Head of caudate nucleus (tissue), 42 donors: Measurements from ENCODE around the gene CEBPG.

Source experiments
- DNase-seq, 42 donors: peaks; one replicate each; pipeline versions ENCODE4 v3.0.0 to v3.0.0-alpha.2; 2020 to 2021; ENCODE audit warnings: mixed read lengths in 7 of 42
- intact Hi-C: fragments of 100-400 bp; cut with DNase I; formaldehyde crosslinking; loops from one replicate; pipeline ENCODE4 v1.15.0; 2022

CEBPG gene

DNA sequence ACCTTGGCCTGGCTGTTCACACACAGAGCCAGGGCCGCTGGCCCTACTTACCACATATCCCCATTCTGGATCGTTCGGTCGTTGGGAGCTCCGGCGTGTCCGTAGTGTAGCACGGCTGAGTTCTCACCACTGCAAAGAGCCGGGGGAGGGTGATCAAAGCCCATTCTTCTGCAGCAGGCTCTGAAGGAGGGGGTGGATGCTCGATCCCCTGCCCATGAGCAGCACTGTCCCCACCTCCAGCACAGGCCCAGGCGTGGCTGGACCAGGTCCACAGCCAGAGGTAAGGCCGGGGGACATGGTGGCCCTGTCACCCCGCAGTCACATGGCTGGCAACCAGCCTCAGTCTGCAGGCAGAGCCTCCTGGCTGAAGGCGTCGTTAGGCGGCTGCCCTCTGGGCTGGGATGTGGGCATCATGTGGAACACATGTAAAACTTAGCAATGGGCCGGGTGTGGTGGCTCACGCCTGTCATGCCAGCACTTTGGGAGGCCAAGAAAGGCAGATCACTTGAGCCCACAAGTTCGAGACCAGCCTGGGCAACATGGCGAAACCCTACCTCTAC lies 38.2 kb downstream of the CEBPG start:
- DNase-seq, result no peak
- intact Hi-C loops, result no loop called here

DNA sequence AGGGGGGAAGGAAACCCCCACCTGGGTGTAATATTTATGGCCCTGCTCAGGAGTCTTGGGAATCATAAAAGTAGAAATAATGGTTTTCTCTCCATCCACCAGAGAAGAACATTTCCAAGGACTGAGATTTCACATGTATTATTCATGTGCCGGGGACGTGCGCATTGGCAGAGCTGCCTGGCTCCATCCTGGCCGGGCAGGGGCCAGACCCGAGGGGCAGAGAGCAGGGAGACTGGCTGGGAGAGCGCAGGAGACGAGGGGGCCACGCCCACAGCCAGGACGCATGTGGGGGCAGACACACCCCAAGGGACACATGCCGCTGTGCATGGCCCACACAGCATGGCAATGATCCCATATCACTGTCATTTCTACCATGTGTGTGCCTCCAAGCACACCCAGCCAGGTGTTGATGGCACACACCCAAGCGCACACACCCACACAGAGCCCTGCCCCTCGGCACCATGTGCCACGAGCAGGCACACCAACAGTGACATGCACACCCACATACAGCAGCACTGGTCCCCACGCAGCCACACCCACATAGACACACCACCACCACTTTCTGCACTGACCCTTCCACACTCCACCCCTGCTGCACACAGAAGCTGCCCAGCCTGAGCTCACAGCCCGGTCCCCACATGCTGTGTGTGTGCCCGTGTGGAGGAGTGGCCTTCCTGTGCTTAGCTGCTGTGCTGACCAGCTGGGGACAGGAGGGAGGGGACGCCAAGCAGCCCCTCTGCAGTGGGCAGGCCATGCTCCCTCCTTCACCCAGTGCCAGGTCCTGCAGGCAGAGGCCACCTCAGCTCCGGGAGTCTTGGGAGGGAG lies 39.3 kb downstream of the CEBPG start:
- intact Hi-C loops, result no loop called here
- DNase-seq, result peak in 17 of 42 donors; percentile 27 to 75 (median 56)

DNA sequence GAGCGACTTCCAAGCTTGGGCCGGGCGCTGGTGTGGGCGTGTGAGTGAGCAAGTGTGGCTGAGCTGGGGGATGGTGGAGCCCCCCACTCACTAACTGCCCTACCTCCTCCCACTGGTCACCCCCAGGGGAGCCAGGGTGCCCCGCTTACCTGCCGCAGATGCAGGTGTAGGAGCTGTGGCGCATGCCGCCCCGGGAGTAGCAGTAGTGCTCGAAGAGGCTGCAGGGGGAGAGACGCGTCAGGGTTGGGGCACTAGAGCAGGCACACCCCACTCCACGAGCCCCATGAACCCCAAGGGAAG lies 39.9 kb downstream of the CEBPG start:
- DNase-seq, result no peak

DNA sequence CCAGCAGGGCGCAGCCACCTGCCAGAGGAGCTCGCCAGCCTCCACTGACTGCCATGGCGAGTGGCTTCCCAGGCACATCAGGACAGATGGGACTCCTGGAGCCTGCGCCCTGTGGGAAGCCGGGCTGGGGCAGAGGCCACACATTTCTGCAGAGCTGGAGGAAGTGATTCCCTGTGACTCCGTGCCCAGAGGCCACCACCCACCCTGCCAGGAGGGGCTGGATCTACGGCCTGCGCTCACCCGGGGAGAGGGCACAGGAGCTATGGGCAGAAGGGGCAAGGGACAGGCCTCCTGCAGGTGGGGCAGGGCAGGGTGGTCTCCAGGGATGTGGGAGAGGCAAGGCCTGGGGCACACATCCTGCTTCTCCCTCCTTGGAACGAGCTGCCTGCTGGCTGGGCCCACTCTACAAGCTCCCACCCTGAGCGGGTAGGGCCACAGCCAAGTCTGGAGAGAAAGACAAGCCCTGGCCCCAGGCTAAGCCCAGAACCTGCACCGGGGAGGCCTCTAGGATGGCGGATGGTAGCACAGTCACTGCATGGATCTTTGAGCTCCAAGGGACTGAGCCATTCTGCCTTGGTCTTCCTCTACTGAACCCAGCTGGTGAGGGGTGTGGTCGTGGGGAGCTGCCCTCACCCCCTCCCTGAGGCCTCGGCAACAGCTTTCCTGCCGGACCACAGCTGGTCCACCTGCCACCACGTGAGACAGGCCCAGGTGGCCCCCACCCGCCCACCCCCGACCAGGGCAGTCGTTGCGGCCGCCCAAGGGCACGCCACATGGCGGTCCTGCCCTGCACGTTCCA lies 40.6 kb downstream of the CEBPG start:
- intact Hi-C loops, result no loop called here
- DNase-seq, result no peak

More for the DNA sequence above, 39.9 kb downstream of the CEBPG start:
- intact Hi-C loops, result no loop called here

DNA sequence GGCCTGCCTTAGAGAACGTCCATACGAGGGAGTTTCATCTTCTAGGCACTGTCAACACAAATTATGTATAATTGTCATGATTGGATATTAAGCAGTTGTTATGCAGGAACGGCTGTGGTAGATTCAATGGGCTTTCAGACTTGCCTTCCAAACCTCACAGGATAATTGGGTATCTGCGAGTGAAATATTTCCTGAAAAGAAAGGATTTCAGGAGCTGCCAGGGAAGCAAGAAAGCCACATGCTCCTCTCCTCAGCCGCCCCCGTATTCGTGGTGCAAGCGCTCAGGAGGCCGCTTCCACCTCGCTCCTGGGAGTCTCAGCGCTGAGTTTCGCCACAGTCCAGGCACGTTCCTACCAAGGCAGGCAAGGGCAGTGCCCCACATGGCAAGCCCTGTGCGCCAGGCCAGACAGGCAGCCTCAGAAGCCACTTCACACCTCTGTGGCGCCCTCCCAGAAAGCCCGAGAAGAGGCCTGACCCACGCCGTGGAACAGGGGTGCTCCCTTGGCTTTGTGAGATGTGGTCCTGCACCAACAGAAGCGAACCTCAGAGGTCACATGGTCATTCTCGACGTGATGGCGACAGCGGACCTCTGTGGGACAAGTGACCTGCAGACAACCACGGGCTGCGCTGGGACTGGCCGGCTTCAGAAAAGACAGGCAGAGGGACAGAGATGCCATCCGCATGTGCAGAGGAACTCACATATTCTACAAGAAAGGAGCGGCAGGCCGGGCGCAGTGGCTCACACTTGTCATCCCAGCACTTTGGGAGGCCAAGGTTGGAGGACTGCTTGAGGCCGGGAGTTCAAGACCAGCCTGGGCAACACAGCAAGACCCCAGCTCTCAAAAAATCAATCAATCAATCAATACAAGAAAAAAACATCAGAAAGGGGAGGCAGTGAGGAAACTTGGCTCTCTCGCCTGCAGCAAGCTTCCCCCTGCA lies 41.4 kb downstream of the CEBPG start:
- intact Hi-C loops, result no loop called here
- peak in 6 of 42 donors; percentile 29 to 52 (median 42) for DNase-seq

DNA sequence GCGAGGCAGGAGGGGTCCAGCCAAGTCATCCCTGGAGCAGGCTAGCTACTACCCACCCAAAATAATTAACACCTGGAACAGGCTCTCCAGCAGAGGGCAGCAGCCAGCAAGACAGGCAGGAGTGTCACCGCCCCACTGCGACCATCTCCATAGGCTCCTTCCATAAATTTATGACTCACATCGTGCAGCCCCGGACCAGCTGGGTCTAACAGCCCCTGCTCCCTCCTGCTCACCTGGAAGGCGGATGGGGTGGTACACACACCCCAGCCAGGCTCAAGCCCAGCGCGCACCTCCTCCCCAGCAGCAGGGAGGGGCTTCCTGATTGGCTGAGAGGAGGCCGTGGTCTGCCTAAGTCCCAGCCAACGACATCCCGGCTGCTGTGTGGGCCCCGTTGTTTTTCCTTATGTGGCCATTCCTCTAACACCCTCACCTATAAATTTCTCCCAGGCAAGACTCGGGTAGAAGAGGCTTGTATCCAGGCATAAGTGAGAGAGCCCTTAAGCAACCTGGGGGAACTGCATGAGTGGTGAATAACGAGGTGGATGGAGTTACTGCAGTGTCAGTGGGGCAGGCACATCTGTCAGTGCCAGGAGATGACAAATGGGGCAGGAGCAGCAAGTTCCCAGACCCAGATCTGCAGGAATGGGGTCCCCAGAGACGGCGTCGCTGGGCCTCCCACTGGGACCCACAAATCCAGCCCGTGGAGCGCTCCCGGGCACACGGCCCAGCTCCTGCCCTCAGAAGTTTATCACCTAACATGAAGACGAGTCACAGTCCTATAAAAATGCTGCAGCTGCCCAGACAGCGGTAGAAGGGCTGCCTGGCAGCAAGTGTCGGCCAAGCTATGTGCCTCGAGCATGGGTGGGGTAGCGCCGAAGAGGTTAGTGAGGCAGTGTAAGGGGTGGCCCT lies 43.1 kb downstream of the CEBPG start:
- DNase-seq, result peak; percentile 43 to 85 (median 68)
- intact Hi-C loops, result no loop called here

DNA sequence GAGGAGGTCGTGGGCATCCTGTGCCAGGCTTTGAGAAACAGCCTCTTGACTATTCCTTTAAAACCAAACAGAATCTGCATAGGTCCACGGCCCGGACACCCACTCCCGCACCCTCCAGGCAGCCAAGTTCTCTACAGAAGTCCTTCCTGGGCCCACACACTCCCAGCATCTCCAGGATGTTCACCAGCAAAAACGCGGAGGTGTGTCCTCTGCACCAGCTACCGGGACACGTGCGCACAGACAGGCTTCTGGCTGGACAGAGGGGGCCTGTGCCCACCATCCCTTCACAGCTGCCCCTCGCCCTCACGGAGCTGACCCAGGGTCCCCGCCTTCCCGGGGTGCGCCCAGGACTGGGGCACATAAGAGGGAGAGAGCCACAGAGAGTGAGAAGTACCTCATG lies 44.2 kb downstream of the CEBPG start:
- no peak for DNase-seq
- intact Hi-C loops, result no loop called here

DNA sequence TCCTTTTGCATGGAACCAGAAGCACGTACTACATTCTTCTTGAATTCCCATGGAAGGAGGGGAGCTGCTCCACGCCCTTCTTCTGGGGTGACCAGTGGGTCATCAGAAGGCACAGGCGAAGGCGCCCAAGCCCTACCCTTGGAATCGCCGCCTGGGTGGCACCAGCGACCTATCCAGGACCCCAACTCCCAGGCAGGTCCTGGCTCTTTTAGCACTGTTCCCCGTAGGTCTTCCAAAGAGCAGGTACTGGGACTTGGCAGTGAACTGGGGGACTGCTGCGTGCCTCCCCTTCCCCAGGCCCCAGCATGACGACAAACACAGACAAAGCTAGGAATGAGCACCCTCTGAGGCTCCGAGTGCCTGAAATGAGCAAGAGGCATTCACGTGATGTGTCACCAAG lies 45.0 kb downstream of the CEBPG start:
- intact Hi-C loops, result no loop called here
- DNase-seq, result no peak

DNA sequence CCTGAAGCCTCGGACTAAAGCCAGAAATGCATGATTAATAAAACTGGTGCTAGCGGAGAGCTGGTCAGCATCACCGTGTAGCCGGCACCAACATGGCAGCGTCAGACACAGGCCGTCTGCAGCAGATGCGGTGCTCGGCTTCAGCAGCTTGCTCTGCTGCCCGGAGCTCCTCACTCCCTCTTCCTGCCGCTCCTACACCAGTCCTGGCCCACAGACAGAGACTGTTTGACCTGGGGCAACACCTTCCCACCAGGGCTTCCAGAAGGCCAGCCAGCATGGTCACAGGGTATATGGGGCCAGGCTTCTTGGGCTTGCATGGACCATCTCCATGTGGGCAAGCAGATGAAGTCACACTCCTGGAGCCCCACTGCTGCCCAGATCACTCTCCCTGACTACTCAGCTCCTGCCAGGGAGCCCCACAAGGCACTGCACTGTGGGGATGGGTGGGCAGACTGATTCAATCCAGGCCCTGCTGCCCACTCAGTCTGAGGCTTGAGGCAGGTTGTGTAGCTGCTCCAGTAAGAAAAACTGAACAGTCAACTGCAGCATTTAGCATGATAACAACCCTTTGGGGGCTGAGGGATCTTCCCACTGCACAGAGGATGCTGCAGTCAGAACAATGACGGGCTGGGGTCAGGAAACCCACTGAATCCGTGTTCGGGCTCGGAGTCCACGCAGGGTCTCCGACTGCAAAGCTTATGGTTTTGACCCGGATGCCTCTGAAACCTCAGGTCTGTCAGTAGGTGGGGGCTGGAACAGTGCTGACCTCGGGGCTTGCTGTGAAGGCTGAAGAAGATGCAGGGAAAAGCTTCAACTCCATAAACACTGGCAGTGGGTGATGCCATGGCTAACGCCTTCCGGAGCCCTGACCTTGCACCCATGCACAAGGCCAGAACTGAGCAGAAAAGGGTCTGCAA lies 45.6 kb downstream of the CEBPG start:
- intact Hi-C loops, result no loop called here
- DNase-seq, result no peak

DNA sequence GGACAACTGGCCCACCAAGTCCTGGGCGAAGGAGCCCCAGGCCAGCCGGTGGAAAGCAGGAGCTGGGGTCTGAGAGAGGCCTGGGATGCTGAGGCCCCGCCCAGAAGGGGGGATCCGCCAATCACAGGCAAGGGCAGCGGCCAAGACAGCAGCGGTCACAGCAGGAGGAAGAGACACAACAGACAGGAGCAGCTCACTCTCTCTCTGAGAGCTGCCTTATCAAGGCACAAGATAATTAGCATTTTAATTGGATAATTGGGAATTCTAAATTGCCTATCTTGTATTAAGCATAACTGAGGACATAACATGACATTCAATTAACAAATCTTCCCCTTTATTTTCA lies 46.2 kb downstream of the CEBPG start:
- intact Hi-C loops, result no loop called here
- DNase-seq, result no peak

DNA sequence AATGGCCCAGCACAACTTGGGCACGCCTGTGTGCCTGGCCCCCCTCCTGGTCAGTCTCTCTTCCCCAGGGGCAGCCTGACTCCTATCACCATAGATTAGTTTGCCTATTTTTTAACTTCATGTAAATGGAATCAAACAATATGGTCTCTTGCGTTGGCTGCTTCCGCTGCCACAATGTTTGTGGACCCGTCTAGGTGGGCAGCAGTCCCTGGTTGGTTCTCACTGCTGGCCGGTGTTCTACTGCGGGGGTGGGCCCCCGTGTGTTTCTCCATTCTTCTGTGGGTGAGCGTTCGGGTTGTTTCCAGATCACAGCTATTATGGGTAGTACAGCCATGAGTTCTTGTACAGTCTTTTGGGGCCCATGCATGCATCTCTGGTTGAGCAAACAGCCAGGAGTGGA lies 47.3 kb downstream of the CEBPG start:
- DNase-seq, result no peak
- intact Hi-C loops, result no loop called here

DNA sequence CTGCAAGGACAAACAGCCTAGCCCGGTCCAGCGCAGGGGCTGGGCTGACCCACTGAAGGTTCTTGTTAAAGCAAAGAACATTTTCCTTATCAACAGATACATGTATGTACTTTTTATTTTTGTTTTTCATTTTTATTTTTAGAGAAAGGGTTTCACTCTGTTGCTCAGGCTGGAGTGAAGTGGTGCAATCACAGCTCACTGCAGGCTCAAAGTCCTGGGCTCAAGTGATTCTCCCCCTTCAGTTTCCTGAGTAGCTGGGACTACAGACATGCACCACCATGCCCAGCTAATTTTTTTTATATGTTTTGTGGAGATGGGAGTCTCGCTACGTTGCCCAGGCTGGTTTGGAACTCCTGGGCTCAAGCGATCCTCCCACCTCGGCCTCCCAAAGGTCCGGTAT lies 47.9 kb downstream of the CEBPG start:
- intact Hi-C loops, result no loop called here
- no peak for DNase-seq

DNA sequence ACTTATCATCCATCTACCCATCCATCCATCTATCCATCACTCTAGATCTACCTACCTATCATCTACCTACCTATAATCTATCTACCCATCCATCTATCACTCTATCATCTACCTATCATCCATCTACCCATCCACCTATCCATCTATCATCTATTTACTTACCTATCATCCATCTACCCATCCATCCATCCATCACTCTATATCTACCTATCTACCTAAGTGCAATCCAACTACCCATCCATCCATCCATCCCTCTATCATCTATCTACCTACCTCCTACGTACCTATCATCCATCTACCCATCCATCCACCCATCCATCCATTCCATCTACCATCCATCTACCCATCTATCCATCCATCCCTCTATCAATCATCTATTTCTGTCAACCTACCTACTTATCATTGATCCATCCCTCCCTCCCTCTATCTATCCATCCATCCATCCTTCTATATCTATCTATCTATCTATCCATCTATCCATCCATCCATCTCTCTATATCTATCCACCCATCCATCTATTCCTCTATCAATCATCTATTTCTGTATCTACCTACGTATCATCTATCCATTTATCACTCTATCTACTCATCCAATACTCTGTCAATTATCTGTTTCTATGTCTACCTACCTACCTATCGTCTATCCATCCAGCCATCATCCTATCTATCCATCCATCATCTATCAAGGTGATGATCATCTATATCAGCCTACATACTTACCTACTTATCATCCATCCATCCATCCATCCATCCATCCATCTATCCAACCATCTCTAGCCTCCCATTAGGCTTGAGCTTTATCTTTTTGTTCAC lies 49.1 kb downstream of the CEBPG start:
- no peak for DNase-seq
- intact Hi-C loops, result no loop called here

DNA sequence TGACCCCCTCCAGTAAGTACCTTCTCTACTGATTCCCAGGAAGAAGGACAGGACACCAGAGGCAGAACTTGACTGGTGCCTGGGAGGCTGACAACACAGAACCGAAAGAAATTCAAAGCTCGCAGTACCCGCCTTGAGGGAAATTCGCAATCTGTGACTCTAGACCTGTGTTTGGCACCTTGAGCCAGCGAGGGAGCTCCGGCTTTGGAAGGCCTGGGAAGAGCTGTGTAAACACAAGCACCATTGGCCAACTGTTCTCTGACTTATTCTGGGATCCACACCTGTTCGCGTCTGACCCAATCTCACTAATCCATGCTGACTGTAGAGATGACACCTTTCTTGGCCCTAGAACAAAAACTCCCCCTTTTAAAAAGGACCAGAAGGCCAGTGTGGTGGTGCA lies 50.7 kb downstream of the CEBPG start:
- no peak for DNase-seq
- intact Hi-C loops, result no loop called here

DNA sequence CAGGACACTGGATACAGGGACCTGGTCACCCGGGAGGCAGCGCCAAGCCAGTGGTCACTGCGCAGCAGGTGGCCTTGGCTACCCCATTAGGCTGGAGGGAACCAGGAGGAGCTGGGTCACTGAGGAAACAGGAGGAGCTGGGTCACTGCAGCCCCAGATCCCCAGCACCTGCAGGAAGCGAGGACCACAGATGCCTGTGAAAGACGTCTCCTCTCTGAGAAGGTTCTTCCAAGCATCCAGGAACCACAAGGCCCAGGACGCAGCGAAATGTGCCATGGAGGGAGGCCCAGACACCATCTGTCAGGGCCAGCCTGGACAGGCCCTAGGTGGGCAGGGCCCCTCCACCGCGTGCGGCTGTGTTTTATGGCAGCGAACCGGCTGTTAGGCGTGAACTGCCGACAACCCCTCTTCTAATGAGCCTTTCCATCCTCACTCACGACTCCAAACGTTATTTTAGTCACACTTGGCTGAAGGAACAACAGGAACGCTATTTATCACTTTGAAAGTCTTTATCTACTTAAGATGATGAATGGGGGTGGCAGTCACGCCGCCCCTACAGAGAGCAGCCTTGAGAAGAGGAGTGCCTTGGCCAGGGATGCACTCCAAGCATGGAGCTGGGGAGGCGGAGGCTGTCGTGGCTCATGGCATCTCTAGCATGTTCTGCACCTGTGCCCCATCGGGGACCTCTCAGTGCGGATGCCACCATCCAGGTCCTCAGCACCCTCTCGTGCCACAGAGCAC lies 53.3 kb downstream of the CEBPG start:
- intact Hi-C loops, result no loop called here
- no peak for DNase-seq
